ENCODE measurements around the gene MLN.

MLN gene

DNA sequence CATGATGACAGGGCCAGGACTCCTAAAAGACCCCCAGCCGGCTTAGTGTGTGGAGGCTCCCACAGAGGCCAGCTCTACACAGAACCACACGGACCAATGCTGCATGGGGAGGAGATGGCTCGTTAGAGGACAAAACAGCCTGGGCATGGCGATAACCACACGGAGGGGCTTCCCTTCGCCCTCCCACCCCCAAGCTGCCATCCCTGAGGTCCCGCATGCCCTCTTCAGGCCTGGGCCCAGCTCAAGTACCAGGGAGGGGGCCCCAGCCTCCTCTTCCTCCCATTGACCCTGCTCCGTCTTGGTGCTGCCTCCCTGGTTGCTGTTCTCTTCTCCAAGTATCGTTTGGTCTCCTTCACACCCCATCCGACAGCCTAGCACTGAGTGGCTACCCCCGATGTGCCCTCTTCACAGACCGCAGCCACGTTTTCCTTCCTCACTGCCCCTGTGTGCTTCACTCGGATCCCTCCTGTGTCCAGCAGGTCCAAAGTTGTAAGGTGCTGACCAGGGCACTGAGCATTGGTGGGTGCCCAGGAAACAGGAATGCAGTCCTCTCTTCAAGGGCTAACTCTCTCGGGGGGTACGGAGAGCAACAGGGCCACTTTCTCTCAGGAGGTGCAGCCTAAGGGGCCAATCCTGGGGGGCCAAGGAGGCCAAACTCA is 9.6 kb upstream of the MLN start:
- Mint-ChIP-seq H3K27ac (no peak overlapping the region), H3K36me3 (ENCODE audit: low read depth) (no peaks in the 10 kb centered on the region), H3K4me3 (no peak overlapping the region), H3K4me1 (ENCODE audit: low read depth) (peaks cover 8% of the 10 kb centered on the region), H3K9me3 (no peaks in the 10 kb centered on the region), H3K27me3 (peaks cover 58% of the 10 kb centered on the region)
- DNase-seq, result no peak

DNA sequence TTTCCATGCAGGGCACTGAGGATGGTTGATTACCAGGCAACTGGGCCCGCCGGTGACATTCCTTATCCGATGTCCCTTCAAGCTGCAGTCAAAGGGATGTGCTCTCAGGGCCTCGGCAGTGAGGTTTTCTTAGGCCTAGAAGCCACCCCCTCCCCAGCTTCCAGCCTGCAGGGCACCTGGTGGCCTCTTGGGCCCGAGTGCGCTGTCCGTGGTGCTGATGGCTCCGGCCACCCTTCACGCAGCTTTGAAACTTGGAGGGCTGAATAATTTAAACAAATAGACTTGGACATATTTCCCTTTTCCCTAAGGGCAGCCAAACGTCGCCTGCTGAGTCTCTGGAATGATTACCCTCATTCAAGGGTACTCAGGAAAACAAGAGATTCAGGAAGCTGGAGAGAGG is 8.9 kb upstream of the MLN start:
- no peak overlapping the region for H3K27ac Mint-ChIP-seq
- H3K4me1 Mint-ChIP-seq (ENCODE audit: low read depth), result peaks cover 15% of the 10 kb centered on the region
- no peak overlapping the region for H3K4me3 Mint-ChIP-seq
- H3K27me3 Mint-ChIP-seq, result peaks cover 65% of the 10 kb centered on the region
- peak; percentile 43 for DNase-seq
- no peaks in the 10 kb centered on the region for H3K36me3 Mint-ChIP-seq (ENCODE audit: low read depth)
- H3K9me3 Mint-ChIP-seq, result no peaks in the 10 kb centered on the region

DNA sequence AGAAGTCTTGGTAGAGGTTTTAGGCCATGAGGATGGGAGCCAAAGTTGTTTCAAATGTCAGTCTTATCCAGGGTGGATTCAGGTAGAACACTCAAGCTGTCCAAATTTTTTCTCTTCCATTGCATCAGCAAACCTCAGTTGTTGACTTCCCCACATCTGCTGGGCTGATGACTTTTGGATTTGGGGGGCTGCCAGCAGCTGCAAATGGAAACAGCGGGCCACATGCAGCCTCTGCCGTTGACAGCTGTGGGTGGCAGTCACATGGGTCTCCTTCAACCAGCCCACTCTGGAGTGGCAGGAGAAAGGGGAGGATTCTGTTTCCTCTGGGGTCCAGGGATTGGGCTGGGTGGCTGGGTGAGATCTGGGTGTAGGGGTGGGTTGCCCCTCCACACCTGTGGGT is 5.8 kb upstream of the MLN start:
- Mint-ChIP-seq H3K4me3 (no peak overlapping the region), H3K4me1 (ENCODE audit: low read depth) (peaks cover 23% of the 10 kb centered on the region), H3K9me3 (no peaks in the 10 kb centered on the region), H3K27me3 (peaks cover 58% of the 10 kb centered on the region), H3K36me3 (ENCODE audit: low read depth) (no peaks in the 10 kb centered on the region), H3K27ac (no peak overlapping the region)
- DNase-seq, result no peak

DNA sequence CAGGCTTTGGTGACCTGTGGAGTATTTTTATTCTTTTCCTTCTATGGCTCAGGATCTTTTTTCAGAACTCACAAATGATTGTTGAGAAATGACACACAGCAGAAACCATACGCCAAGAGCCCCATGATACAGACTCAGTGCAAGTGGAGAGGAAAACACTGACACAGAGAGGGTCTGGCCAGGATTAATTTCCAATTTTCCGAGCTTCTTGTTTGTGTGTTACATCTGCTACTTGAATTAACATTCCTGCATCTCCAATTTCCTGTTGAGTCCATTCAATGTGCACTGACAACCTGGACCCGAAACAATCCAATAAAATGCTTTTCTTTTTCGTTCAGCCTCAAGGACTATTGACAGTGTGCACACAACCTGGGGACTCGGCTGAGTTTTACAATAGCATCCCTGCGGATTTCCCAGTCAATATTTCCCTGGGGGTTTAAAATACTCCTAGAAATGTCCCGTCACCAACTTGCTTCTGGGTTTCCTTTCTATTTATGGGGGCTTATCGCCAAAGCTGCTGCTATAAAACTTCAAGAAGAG is 4.9 kb upstream of the MLN start:
- peaks cover 52% of the 10 kb centered on the region for H3K27me3 Mint-ChIP-seq
- H3K4me1 Mint-ChIP-seq (ENCODE audit: low read depth), result peaks cover 23% of the 10 kb centered on the region
- H3K27ac Mint-ChIP-seq, result no peak overlapping the region
- no peak overlapping the region for H3K4me3 Mint-ChIP-seq
- DNase-seq, result no peak
- no peaks in the 10 kb centered on the region for H3K36me3 Mint-ChIP-seq (ENCODE audit: low read depth)
- no peaks in the 10 kb centered on the region for H3K9me3 Mint-ChIP-seq

DNA sequence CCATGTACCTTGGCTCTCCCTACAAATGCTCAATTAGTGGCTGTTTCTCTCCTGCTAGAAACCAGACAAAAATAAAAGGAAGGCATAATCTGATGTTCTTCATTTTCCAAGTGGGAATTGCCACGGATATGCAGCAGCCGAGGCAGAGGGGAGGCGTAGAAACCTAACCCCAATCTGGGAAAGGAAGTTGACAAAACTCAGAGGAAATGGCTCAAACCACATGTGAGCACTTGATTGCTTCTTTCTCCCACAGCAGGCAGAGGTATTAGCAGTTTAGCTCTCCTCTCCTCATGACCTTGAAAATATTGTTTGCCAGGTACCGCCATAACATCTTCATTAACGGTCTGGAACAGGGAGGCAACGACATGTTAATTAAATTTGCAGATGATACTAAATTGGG is 3.8 kb upstream of the MLN start:
- H3K36me3 Mint-ChIP-seq (ENCODE audit: low read depth), result no peaks in the 10 kb centered on the region
- H3K9me3 Mint-ChIP-seq, result no peaks in the 10 kb centered on the region
- no peak overlapping the region for H3K4me3 Mint-ChIP-seq
- H3K27ac Mint-ChIP-seq, result no peak overlapping the region
- DNase-seq, result no peak
- H3K27me3 Mint-ChIP-seq, result peaks cover 44% of the 10 kb centered on the region
- peaks cover 23% of the 10 kb centered on the region for H3K4me1 Mint-ChIP-seq (ENCODE audit: low read depth)

DNA sequence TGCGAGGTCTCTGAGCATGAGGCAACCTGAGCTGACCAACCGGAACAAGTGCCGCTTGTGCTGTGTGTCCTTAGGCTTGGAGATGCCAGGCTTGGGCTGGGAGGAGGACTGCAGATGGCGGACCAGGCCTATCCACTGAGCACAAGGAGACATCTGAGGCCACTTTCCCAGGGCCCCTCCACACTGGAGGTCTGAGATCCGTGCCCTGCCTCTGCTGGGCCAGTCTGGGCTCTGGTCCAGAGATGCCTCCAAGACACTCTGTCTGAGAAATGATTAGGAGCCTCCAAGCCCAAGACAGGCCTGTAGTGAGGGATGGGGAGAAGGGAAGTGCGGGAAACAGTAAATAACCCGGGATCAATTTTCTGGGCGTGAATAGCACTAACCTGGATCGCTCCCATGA is 3.0 kb upstream of the MLN start:
- no peak for DNase-seq
- no peak overlapping the region for H3K4me3 Mint-ChIP-seq
- H3K27me3 Mint-ChIP-seq, result peaks cover 36% of the 10 kb centered on the region
- H3K27ac Mint-ChIP-seq, result no peak overlapping the region
- H3K4me1 Mint-ChIP-seq (ENCODE audit: low read depth), result peaks cover 23% of the 10 kb centered on the region
- H3K9me3 Mint-ChIP-seq, result no peaks in the 10 kb centered on the region
- no peaks in the 10 kb centered on the region for H3K36me3 Mint-ChIP-seq (ENCODE audit: low read depth)

DNA sequence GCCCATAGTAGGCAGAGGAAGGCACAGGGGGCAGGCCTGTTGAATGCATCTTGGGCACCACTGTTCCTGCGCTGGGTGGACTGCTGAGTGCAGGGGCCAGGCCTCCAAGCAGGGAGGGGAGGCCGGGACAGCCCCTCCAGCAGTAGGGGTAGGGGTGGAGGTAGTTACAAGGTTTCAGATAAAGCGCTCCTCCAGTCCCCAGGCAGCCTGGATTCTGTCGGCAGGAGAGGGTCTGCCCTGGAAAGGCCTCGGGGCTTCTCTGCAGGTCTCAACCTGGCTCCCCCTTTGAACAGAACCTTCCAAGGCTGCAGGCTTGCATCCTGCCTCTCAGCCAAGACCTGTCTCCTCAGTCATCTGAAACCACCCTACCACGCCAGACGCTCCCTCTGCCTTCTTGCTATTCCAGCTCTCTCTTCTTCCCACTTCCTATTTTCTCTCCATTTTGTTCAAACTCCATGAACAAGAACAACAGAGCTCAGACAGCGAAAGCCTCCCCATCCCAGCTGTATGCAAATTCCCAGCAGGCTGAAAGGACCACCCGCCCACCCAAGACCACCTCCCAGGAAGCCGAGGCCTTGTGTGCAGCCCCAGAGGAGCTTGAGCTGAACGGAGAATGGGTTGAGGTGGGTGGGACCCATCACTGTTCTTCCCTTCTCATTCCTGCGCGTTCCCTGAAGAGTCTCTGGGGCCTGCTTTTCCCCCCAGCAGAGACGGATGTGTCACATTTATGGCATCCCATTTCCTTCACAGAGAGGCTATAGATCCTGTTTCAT is 1.4 kb downstream of the MLN start:
- H3K27me3 Mint-ChIP-seq, result peaks cover 3% of the 10 kb centered on the region
- H3K4me1 Mint-ChIP-seq (ENCODE audit: low read depth), result peaks cover 5% of the 10 kb centered on the region
- H3K27ac Mint-ChIP-seq, result no peak overlapping the region
- H3K9me3 Mint-ChIP-seq, result no peaks in the 10 kb centered on the region
- no peaks in the 10 kb centered on the region for H3K36me3 Mint-ChIP-seq (ENCODE audit: low read depth)
- no peak overlapping the region for H3K4me3 Mint-ChIP-seq
- no peak for DNase-seq

DNA sequence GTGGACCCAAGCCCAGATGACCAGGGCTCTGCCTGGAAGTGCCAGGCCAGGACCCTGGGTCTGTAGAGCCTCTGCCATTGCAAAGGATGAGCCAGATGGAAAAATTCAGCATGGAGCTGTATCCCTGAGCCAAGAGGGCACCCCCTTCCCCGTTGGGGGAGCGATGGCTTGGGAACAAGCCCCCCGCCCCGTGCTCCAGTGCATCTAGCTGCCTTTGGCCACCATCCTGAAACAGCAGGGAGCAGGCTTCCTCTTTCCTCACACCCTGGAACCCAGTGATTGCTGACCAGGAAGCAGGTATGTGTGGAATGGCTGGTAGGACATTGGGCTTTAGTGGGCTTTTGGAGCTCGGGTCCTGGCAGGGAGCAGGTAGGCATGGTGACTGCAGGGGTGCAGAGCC is 2.2 kb downstream of the MLN start:
- Mint-ChIP-seq H3K4me3 (no peak overlapping the region), H3K27me3 (no peaks in the 10 kb centered on the region), H3K9me3 (no peaks in the 10 kb centered on the region), H3K4me1 (ENCODE audit: low read depth) (no peaks in the 10 kb centered on the region), H3K36me3 (ENCODE audit: low read depth) (no peaks in the 10 kb centered on the region), H3K27ac (no peak overlapping the region)
- DNase-seq, result no peak

DNA sequence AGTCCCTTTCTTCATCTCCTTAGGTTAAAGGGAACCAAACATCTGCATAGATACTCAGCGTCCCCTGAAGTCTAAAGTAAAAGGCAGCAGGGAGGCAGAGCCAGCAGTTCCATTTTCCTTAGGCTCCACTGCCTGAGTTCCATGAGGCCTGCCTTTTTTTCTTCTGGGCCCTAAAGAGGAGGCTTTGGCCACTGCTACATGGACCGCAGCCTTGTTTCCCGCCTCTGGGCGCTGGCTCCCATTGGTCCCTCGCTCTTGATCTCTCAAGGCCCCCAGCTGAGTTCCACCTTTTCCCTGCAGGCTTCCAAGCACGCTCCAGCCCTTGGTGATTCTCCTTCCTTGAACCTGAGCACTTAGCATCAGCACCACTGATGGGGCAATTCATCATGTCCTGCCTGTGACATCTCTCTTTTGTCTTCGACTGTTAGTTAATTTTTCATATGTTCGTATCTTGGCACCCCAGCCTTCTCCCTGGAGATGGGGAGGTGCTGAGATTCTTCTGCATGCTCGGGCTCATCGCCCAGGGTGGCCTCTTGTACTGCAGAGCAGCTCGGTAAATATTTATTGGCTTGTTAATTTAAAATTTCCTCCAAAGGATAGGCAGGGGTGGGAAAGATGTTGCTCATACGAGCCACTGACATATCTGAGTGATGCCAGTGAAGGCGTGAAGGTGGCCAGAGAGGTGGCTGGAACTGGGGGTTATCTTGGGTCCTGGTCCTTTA is 3.4 kb downstream of the MLN start:
- Mint-ChIP-seq H3K27ac (no peak overlapping the region), H3K9me3 (no peaks in the 10 kb centered on the region), H3K4me1 (ENCODE audit: low read depth) (no peaks in the 10 kb centered on the region), H3K27me3 (no peaks in the 10 kb centered on the region), H3K36me3 (ENCODE audit: low read depth) (no peaks in the 10 kb centered on the region), H3K4me3 (no peak overlapping the region)
- DNase-seq, result no peak

DNA sequence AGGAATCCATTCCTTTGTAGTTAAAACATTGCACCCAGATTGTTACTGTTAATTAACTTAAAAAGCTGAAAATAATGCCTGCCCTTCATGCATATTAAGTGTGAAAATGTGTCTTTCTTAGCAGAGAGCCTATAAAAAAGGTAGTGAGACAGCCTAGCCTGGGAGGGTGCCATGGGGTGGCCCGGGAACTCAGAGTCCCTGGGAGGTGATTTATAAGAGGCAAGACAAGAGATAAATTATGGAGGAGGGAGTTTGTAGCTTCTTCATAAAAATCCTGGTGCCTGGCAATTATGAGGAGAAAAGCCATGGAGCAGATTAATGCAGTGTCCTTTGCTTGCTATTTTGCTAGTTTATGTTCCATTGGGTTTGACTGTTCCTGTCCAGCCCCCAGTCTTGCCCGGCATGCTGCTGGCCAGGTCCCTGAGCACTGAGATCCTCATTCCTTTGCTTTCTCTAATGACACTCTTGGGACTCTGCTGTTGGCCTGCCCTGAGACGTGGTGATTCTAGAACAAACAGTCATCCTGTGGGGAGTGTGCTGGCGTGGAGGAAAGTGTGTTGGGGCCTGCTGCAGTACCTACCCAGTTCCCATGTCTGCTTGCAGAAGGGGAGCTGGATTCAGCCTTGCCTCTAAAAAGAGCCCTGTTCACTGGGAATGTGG is 4.2 kb downstream of the MLN start:
- Mint-ChIP-seq H3K36me3 (ENCODE audit: low read depth) (no peaks in the 10 kb centered on the region), H3K9me3 (no peaks in the 10 kb centered on the region), H3K4me1 (ENCODE audit: low read depth) (no peaks in the 10 kb centered on the region), H3K27me3 (no peaks in the 10 kb centered on the region), H3K27ac (no peak overlapping the region), H3K4me3 (no peak overlapping the region)
- DNase-seq, result no peak

DNA sequence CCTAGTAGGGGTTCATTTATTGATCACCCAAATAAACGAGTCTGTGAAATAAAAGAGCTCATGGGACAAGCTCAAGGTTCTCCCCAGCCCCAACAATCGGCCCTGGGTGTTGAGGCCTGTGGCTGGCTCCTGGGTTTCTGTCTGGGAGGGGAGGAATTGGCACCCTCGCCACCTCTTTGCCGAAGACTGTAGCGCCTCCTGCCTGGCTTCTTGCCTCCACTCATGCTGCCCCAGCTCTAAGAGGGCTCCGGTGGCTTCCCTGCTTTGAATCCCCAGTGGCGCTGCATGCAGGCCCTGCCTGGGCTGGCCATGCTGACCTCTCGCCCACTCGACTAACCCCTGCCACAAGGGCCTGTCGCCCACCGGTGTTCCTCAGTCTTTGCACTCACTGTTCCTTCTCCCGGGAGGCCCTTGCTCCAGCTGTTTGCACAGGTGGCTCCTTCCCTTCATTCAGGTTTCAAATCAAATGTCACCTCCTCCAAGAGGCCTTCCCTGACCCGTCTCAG is 5.4 kb downstream of the MLN start:
- no peak for DNase-seq
- H3K4me3 Mint-ChIP-seq, result no peak overlapping the region
- H3K4me1 Mint-ChIP-seq (ENCODE audit: low read depth), result no peaks in the 10 kb centered on the region
- no peaks in the 10 kb centered on the region for H3K36me3 Mint-ChIP-seq (ENCODE audit: low read depth)
- no peaks in the 10 kb centered on the region for H3K27me3 Mint-ChIP-seq
- no peak overlapping the region for H3K27ac Mint-ChIP-seq
- H3K9me3 Mint-ChIP-seq, result no peaks in the 10 kb centered on the region

DNA sequence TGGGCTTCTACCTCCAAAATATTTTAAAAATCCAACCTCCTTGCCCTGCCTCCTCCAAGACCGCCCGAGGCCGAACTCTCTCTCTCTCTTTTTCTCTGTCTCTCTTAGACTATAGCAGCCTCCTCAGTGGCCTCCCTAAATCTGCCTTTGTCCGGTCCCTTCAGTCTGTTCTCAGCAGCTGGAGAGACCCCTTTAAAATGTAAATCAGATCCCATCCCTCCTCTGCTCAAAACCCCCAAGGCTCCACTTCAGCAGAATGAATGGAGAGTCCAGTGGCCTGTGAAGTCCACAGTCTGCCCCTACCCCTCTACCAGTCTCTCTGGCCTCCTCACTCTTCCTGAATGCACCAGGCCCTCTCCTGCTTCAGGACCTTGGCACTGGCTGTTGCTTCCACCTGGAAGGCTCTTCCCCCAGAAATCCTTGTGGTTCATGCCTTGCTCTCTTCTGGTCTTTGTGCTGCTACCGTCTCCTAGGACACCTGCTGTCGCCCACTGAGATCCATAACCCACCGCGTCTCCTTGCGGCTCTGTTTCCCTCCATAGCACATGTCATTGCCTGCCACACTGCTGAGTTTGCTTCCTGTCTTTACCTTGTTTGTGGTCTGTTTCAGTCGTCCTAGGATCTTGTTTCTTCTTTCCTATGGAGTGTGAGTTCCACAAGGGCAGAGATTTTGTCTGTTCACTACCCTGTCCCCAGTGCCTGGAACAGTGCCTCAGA is 6.0 kb downstream of the MLN start:
- no peak overlapping the region for H3K27ac Mint-ChIP-seq
- H3K9me3 Mint-ChIP-seq, result no peaks in the 10 kb centered on the region
- no peaks in the 10 kb centered on the region for H3K4me1 Mint-ChIP-seq (ENCODE audit: low read depth)
- no peaks in the 10 kb centered on the region for H3K27me3 Mint-ChIP-seq
- H3K36me3 Mint-ChIP-seq (ENCODE audit: low read depth), result no peaks in the 10 kb centered on the region
- H3K4me3 Mint-ChIP-seq, result no peak overlapping the region
- no peak for DNase-seq

DNA sequence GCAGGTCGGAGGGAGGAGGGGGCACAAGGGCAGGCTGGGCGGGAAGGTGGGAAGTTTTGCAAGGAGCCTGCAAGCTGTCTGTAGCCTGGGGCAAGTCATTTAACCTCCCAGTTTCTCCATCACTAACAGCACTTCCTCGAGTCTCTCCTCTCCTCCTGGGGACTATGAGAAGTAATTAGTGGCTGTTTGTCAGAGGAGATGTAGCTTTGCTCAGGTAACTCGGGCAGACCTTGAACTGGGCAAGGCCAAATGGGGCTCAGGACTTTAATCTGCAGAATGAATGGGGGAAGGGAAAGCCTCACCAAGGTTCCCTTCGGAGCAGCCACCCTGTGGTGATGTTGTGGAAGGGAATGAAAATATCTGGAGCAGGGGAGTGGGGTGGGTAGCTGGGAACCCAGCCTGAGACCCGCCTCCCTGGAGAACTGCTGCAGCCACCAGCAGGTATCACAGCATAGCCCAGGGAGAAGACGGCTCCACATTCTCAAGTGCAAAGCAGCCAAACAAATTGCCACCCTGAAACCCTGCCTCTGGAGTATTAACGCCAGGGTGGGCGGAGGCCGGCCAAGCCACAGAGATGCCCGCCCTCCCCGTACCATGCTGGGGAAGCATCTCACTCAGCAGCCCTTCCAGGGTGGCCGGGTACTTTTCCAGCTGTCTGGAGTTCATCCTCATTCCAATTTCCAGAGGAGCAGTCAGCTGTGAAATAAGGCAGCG is 8.7 kb downstream of the MLN start:
- no peaks in the 10 kb centered on the region for H3K27me3 Mint-ChIP-seq
- H3K4me3 Mint-ChIP-seq, result no peak overlapping the region
- no peak overlapping the region for H3K27ac Mint-ChIP-seq
- no peak for DNase-seq
- no peaks in the 10 kb centered on the region for H3K36me3 Mint-ChIP-seq (ENCODE audit: low read depth)
- no peaks in the 10 kb centered on the region for H3K4me1 Mint-ChIP-seq (ENCODE audit: low read depth)
- H3K9me3 Mint-ChIP-seq, result no peaks in the 10 kb centered on the region
